Gastrocnemius medialis (tissue), 4 donors: ENCODE data around the gene MINK1.

ENCODE experiments used
- CTCF ChIP-seq, 5 experiments: fragments of 450-650 bp in 3 of 5; fragments of 200-600 bp in 2 of 5; sonication (generic) in 2 of 5; IDR thresholded peaks in 4 of 5; conservative IDR thresholded peaks in 1 of 5; 1 replicate in 4 of 5; 2 replicates in 1 of 5; pipeline ENCODE4 v1.5.1; 2016 to 2019; ENCODE audit warnings: antibody characterized with exemption in 5 of 5, mild to moderate bottlenecking in 3 of 5, moderate library complexity in 3 of 5
- POLR2A ChIP-seq, 2 donors: fragments of 450-650 bp; IDR thresholded peaks; one replicate each; pipeline ENCODE4 v1.6.1; 2017; ENCODE audit warnings: antibody characterized with exemption in 2 of 2, mild to moderate bottlenecking in 2 of 2, moderate library complexity in 2 of 2

DNA sequence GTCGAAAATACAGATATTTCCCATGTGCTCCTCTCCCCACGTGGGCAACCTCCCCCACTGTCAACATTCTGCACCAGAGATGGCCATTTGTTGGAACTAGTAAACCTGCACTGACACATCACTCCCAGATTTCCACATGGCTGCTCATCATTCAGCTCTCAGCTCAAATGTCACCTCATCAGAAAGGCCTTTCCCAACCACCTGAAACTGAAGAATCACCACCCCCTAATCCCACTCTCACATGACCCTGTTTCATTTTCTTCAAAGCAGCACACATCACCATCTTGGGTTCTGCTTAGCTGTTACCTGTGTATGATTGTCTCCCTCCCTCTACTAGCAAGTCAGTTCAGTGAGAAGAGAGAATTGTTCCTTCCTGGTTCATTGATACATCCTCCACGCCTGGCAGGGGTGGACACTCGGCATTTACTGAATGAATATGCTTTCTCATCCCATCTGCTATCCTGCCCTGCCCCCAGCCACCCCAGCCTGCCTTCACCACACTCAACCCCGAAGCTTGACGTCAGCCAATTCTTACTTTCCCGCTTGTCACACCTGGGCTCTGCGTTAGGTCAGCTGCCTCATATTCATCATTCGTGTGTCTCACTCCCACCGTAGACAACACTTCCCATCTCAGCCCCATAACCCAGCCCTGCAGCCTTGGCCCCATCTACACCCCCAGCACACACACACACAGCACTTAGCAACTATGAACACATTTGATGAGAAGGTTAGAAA, 32.5 kb upstream of the MINK1 start:
- no peak for TF ChIP-seq POLR2A (IDR thresholded peaks at IDR 0.05)
- no peak for TF ChIP-seq CTCF (IDR thresholded peaks at IDR 0.05 in 4 of 5, conservative IDR thresholded peaks at IDR 0.05 in 1 of 5)
